GM21528 (cell line): Measurements from ENCODE around the gene NECAB2.

ENCODE experiments used
- ATAC-seq: cut with Tn5 transposase; IDR thresholded peaks from one replicate; pipeline ENCODE4 v1.9.1; 2021; ENCODE audit warnings: mild to moderate bottlenecking, moderate library complexity; ENCODE audit not compliant: unreplicated experiment, low FRiP score

Gene NECAB2

GRCh38 chr16:83967838-83968305, at the start of gene NECAB2:
NECAB2 (plus strand) TSS chr16:83968244; CDS start chr16:83968649, 405 bp downstream.
- no peak for ATAC-seq

GRCh38 chr16:83920894-83921491, 47.1 kb upstream of the NECAB2 start:
- no peak for ATAC-seq

GRCh38 chr16:83923581-83924365, 44.3 kb upstream of the NECAB2 start:
- ATAC-seq, result no peak

- ATAC-seq, result no peak
These were observed 43.4 kb upstream of the NECAB2 start for GRCh38 chr16:83924686-83925085.

- ATAC-seq, result no peak
These were observed 42.7 kb upstream of the NECAB2 start for GRCh38 chr16:83925095-83925905.

GRCh38 chr16:83925957-83926725, 41.9 kb upstream of the NECAB2 start:
- no peak for ATAC-seq

- ATAC-seq, result no peak
These were observed 41.2 kb upstream of the NECAB2 start for GRCh38 chr16:83926726-83927397.

- ATAC-seq, result no peak
These were observed 39.5 kb upstream of the NECAB2 start for GRCh38 chr16:83928341-83929055.

GRCh38 chr16:83929811-83930555, 38.1 kb upstream of the NECAB2 start:
- no peak for ATAC-seq

- ATAC-seq, result no peak
These were observed 37.1 kb upstream of the NECAB2 start for GRCh38 chr16:83930730-83931500.

GRCh38 chr16:83931556-83931955, 36.5 kb upstream of the NECAB2 start:
- ATAC-seq, result no peak

GRCh38 chr16:83932304-83932703, 35.7 kb upstream of the NECAB2 start:
- ATAC-seq, result no peak

- ATAC-seq, result no peak
These were observed 34.9 kb upstream of the NECAB2 start for GRCh38 chr16:83932955-83933673.

GRCh38 chr16:83933885-83934683, 34.0 kb upstream of the NECAB2 start:
- ATAC-seq, result no peak

- no peak for ATAC-seq
These were observed 33.4 kb upstream of the NECAB2 start for GRCh38 chr16:83934684-83934977.

- ATAC-seq, result no peak
These were observed 32.8 kb upstream of the NECAB2 start for GRCh38 chr16:83935005-83935857.
